Measurements from ENCODE around the gene PRKAR2A.
A peak's percentile ranks its signal among the peaks of the same experiment; 100 is the strongest.

The PRKAR2A gene

GRCh38 chr3:48847504-48848423, at the start of gene PRKAR2A:
PRKAR2A (minus strand) TSS chr3:48847874; CDS start chr3:48847596, 278 bp downstream.
- peak within 1 kb of the TSS; percentile 83 for H3K9ac ChIP-seq (ENCODE audit: low read length)
- no peaks in the 10 kb centered on the region for H3K27me3 ChIP-seq (replicated peaks; ENCODE audit: insufficient read depth, low read length)
- H3K4me1 ChIP-seq (ENCODE audit: low read length) = no peaks in the 10 kb centered on the region; the same call in 1 of the 2 replicates
- H3K27ac ChIP-seq (ENCODE audit: low read length) = peak within 1 kb of the TSS; percentile 68
- H3K9me2 ChIP-seq (replicated peaks; ENCODE audit: insufficient read depth, low read length) = no peaks in the 10 kb centered on the region
- H2AFZ ChIP-seq (ENCODE audit: low read length) = peak within 1 kb of the TSS; percentile 77
- peaks cover 13% of the 10 kb centered on the region; the same call in 1 of the 2 replicates for H3F3A ChIP-seq (ENCODE audit: insufficient read depth, low read length)
- peaks cover 25% of the 10 kb centered on the region for H3K79me2 ChIP-seq (ENCODE audit: low read length)
- DNase-seq = peak; percentile 90
- peak within 1 kb of the TSS; percentile 92 for H3K4me2 ChIP-seq (ENCODE audit: low read depth, low read length)
- H3K9me3 ChIP-seq (replicated peaks; ENCODE audit: insufficient read depth, low read length) = no peaks in the 10 kb centered on the region
- no peak for TF ChIP-seq EZH2phosphoT487 (IDR thresholded peaks at IDR 0.05; ENCODE audit: low read length)
- no peak for TF ChIP-seq EZH2 (optimal IDR thresholded peaks at IDR 0.05; ENCODE audit: low read depth, low read length)
- no peak for TF ChIP-seq CTCF (IDR thresholded peaks at IDR 0.05; ENCODE audit: low read length)
- no peaks in the 10 kb centered on the region for H3K36me3 ChIP-seq (replicated peaks; ENCODE audit: insufficient read depth, low read length)
- H4K20me1 ChIP-seq (ENCODE audit: insufficient read depth, low read length) = no peaks in the 10 kb centered on the region
- H3K4me3 ChIP-seq (ENCODE audit: low read length) = peak within 1 kb of the TSS; percentile 97

GRCh38 chr3:48896936-48897335, 49.3 kb upstream of the PRKAR2A start:
- DNase-seq = peak; percentile 97

GRCh38 chr3:48894516-48894915, 46.8 kb upstream of the PRKAR2A start:
- Histone ChIP-seq H3K27ac (ENCODE audit: low read length) (no peak overlapping the region), H3K9me3 (replicated peaks; ENCODE audit: insufficient read depth, low read length) (no peaks in the 10 kb centered on the region), H4K20me1 (ENCODE audit: insufficient read depth, low read length) (0 out of 2 replicates have a peak, but pooled peaks cover 4% of the 10 kb centered on the region), H3K4me3 (ENCODE audit: low read length) (no peak overlapping the region), H3K9me2 (replicated peaks; ENCODE audit: insufficient read depth, low read length) (no peaks in the 10 kb centered on the region), H3K79me2 (ENCODE audit: low read length) (peaks cover 58% of the 10 kb centered on the region), H3K9ac (ENCODE audit: low read length) (no peak overlapping the region), H3K36me3 (replicated peaks; ENCODE audit: insufficient read depth, low read length) (no peaks in the 10 kb centered on the region; the same call in 1 of the 2 replicates), H3K4me1 (ENCODE audit: low read length) (peaks cover 18% of the 10 kb centered on the region), H3K4me2 (ENCODE audit: low read depth, low read length) (no peak overlapping the region), H3F3A (ENCODE audit: insufficient read depth, low read length) (peaks cover 26% of the 10 kb centered on the region), H2AFZ (ENCODE audit: low read length) (no peak overlapping the region), H3K27me3 (replicated peaks; ENCODE audit: insufficient read depth, low read length) (no peaks in the 10 kb centered on the region)
- no peak for DNase-seq
- TF ChIP-seq EZH2 (optimal IDR thresholded peaks at IDR 0.05; ENCODE audit: low read depth, low read length) (no peak), CTCF (IDR thresholded peaks at IDR 0.05; ENCODE audit: low read length) (no peak), EZH2phosphoT487 (IDR thresholded peaks at IDR 0.05; ENCODE audit: low read length) (no peak)

More at GRCh38 chr3:48896936-48897335, 49.3 kb upstream of the PRKAR2A start:
- Histone ChIP-seq H3K9me3 (replicated peaks; ENCODE audit: insufficient read depth, low read length) (no peaks in the 10 kb centered on the region), H3K9me2 (replicated peaks; ENCODE audit: insufficient read depth, low read length) (no peaks in the 10 kb centered on the region), H3K36me3 (replicated peaks; ENCODE audit: insufficient read depth, low read length) (no peaks in the 10 kb centered on the region; the same call in 1 of the 2 replicates), H3K27me3 (replicated peaks; ENCODE audit: insufficient read depth, low read length) (no peaks in the 10 kb centered on the region), H3K4me1 (ENCODE audit: low read length) (peaks cover 18% of the 10 kb centered on the region), H3K79me2 (ENCODE audit: low read length) (peaks cover 52% of the 10 kb centered on the region), H2AFZ (ENCODE audit: low read length) (no peak overlapping the region), H3K27ac (ENCODE audit: low read length) (peak overlapping the region; percentile 78), H4K20me1 (ENCODE audit: insufficient read depth, low read length) (0 out of 2 replicates have a peak, but pooled peaks cover 4% of the 10 kb centered on the region), H3K4me2 (ENCODE audit: low read depth, low read length) (peak overlapping the region; percentile 37), H3K4me3 (ENCODE audit: low read length) (peak overlapping the region; percentile 25), H3F3A (ENCODE audit: insufficient read depth, low read length) (peaks cover 26% of the 10 kb centered on the region), H3K9ac (ENCODE audit: low read length) (peak overlapping the region; percentile 44; the same call in 1 of the 2 replicates)
- TF ChIP-seq EZH2 (optimal IDR thresholded peaks at IDR 0.05; ENCODE audit: low read depth, low read length) = no peak
- no peak for TF ChIP-seq CTCF (IDR thresholded peaks at IDR 0.05; ENCODE audit: low read length)
- TF ChIP-seq EZH2phosphoT487 (IDR thresholded peaks at IDR 0.05; ENCODE audit: low read length) = no peak

Measured in MM.1S (cell line).